SU-DHL-6 (cell line): ENCODE results near the gene DUOX2.

Source experiments
- H2AFZ ChIP-seq: fragments of 200-600 bp; sonication (generic); 2 replicates; pipeline ENCODE4 v1.6.1; 2014; ENCODE audit warnings: low read depth, mild to moderate bottlenecking, moderate library complexity, mixed read lengths, antibody characterized with exemption, low read length; ENCODE audit not compliant: severe bottlenecking
- H3F3A ChIP-seq: fragments of 200-600 bp; shearing (Covaris generic); 2 replicates; pipeline ENCODE4 v1.6.0; 2016; ENCODE audit warnings: antibody characterized with exemption, mild to moderate bottlenecking; ENCODE audit not compliant: insufficient read depth
- H3K27ac ChIP-seq: fragments of 200-600 bp; sonication (generic); 2 replicates; pipeline ENCODE4 v1.5.1; 2016; ENCODE audit warnings: low read depth, mild to moderate bottlenecking, low read length, moderate library complexity, mixed read lengths
- H3K27me3 ChIP-seq: fragments of 200-600 bp; sonication (generic), shearing (Covaris generic); 2 replicates; pipeline ENCODE4 v1.6.0; 2014; ENCODE audit warnings: mild to moderate bottlenecking, low read length
- H3K36me3 ChIP-seq: fragments of 200-600 bp; sonication (generic); 2 replicates; pipeline ENCODE4 v1.6.1; 2014; ENCODE audit warnings: mild to moderate bottlenecking, low read length, mixed read lengths
- H3K4me2 ChIP-seq: fragments of 300-600, 200-600 bp; shearing (Covaris generic), sonication (generic); 2 replicates; pipeline ENCODE4 v1.6.0; 2014; ENCODE audit warnings: low read length, low read depth, mild to moderate bottlenecking; ENCODE audit not compliant: poor library complexity, severe bottlenecking
- H3K4me3 ChIP-seq: fragments of 200-600 bp; sonication (generic); 2 replicates; pipeline ENCODE4 v1.5.1; 2014; ENCODE audit warnings: antibody characterized with exemption, low read length, mild to moderate bottlenecking, mixed read lengths; ENCODE audit not compliant: insufficient read depth, poor library complexity, severe bottlenecking
- H3K79me2 ChIP-seq: fragments of 200-600 bp; sonication (generic); 2 replicates; pipeline ENCODE4 v1.6.1; 2014; ENCODE audit warnings: mild to moderate bottlenecking, low read length, moderate library complexity; ENCODE audit not compliant: insufficient read depth
- H3K9ac ChIP-seq: fragments of 200-600 bp; sonication (generic); 2 replicates; pipeline ENCODE4 v1.7.0; 2014; ENCODE audit warnings: mild to moderate bottlenecking, low read length
- H3K9me2 ChIP-seq: fragments of 200-600 bp; sonication (generic); replicated peaks from 2 replicates; pipeline ENCODE4 v1.6.1; 2014; ENCODE audit warnings: low read length; ENCODE audit not compliant: insufficient read depth
- H3K9me3 ChIP-seq: fragments of 200-600 bp; sonication (generic); 2 replicates; pipeline ENCODE4 v1.6.1; 2014; ENCODE audit warnings: low read length, mixed read lengths; ENCODE audit not compliant: insufficient read depth
- H4K20me1 ChIP-seq: fragments of 200-600 bp; sonication (generic); 2 replicates; pipeline ENCODE4 v1.6.1; 2014; ENCODE audit warnings: low read depth, mild to moderate bottlenecking, antibody characterized with exemption, low read length, moderate library complexity, mixed read lengths
- CTCF ChIP-seq: fragments of 200-600 bp; sonication (generic); IDR thresholded peaks from one replicate; pipeline ENCODE4 v1.5.1; 2017; ENCODE audit warnings: antibody characterized with exemption, mild to moderate bottlenecking, low read length, moderate library complexity; ENCODE audit not compliant: insufficient read depth, poor library complexity, severe bottlenecking
- EZH2phosphoT487 ChIP-seq: fragments of 200-600 bp; sonication (generic), shearing (Covaris generic); conservative IDR thresholded peaks from 2 replicates; pipeline ENCODE4 v1.6.1; 2018; ENCODE audit warnings: mild to moderate bottlenecking, antibody characterized with exemption, low read length, moderate library complexity, mixed read lengths

Gene DUOX2

GRCh38 chr15:45140557-45141250, 26.7 kb upstream of the DUOX2 start:
- no peak overlapping the region for H3K9ac ChIP-seq
- no peak overlapping the region for H3K4me3 ChIP-seq
- H3K4me2 ChIP-seq = no peak overlapping the region
- no peaks in the 10 kb centered on the region for H3K79me2 ChIP-seq
- no peaks in the 10 kb centered on the region for H4K20me1 ChIP-seq
- H2AFZ ChIP-seq = no peak overlapping the region
- no peaks in the 10 kb centered on the region for H3K36me3 ChIP-seq
- no peaks in the 10 kb centered on the region for H3K9me3 ChIP-seq
- no peak for TF ChIP-seq EZH2phosphoT487
- TF ChIP-seq CTCF = no peak
- H3K27me3 ChIP-seq = no peaks in the 10 kb centered on the region
- H3K9me2 ChIP-seq = no peaks in the 10 kb centered on the region
- H3K27ac ChIP-seq = no peak overlapping the region
- H3F3A ChIP-seq = no peaks in the 10 kb centered on the region

DNA sequence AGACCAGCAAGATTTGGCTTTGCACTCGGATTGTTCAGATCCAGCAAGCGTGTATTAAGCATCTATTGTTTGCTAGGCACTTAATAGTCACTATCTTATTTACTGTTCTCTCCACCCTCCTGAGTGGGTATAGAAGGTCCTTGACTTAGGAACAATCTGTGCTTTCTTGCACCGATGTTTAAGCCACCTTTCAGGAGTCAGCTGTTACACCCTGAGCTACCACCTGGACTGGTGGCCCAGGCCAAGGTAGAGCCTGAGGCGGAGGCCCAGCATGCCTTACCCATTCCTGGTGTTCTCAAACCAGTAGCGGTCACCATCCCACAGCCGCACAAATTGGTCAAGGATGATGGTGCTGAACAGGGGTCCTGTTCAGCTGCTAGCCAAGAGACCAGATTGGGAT, 25.8 kb upstream of the DUOX2 start:
- no peaks in the 10 kb centered on the region for H3F3A ChIP-seq
- H3K4me3 ChIP-seq = no peak overlapping the region
- no peak overlapping the region for H3K27ac ChIP-seq
- H3K9ac ChIP-seq = no peak overlapping the region
- no peak for TF ChIP-seq EZH2phosphoT487
- TF ChIP-seq CTCF = no peak
- H3K4me2 ChIP-seq = no peak overlapping the region
- no peaks in the 10 kb centered on the region for H4K20me1 ChIP-seq
- H3K36me3 ChIP-seq = no peaks in the 10 kb centered on the region
- H3K79me2 ChIP-seq = no peaks in the 10 kb centered on the region
- no peak overlapping the region for H2AFZ ChIP-seq
- no peaks in the 10 kb centered on the region for H3K27me3 ChIP-seq
- no peaks in the 10 kb centered on the region for H3K9me3 ChIP-seq
- H3K9me2 ChIP-seq = no peaks in the 10 kb centered on the region

DNA sequence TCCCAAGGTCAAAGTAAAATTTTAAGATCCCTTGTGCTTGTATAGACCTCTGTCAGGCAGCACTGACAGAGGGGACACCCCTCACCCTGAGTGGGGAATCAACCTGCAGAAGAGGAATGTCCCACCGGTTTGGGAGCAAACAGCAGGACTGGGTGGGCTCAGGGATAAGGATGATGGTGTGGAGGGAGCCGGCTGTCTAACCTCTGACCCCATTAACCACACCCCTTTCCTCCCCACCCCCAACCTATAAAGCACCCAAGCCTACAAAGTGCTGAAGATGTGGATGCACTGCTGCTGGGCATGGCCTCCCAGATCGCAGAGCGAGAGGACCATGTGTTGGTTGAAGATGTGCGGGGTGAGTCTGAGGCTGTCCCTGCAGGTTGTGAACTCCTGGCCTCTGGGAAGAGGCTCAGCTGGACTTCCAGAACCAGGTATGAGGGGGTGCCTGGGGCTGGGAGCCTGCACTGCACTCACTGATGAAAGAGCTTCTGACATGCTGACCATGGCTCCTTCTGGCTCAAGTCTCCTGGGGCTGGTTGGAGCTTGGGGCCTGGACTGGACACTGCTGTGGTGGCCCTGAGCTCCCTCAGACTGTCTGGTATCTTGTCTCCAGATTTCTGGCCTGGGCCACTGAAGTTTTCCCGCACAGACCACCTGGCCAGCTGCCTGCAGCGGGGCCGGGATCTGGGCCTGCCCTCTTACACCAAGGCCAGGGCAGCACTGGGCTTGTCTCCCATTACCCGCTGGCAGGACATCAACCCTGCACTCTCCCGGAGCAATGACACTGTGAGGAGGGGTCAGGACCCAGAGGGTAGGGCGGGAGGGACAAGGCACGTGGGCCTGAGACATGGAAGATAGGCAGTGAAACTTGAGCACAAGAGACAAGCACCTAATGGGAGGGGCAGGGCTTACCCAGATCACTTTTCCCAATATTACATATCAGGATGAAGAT, 25.1 kb upstream of the DUOX2 start:
- no peak overlapping the region for H3K9ac ChIP-seq
- H4K20me1 ChIP-seq = no peaks in the 10 kb centered on the region
- H3F3A ChIP-seq = no peaks in the 10 kb centered on the region
- no peak overlapping the region for H2AFZ ChIP-seq
- H3K9me2 ChIP-seq = no peaks in the 10 kb centered on the region
- H3K27me3 ChIP-seq = no peaks in the 10 kb centered on the region
- no peak overlapping the region for H3K27ac ChIP-seq
- H3K36me3 ChIP-seq = no peaks in the 10 kb centered on the region
- no peak overlapping the region for H3K4me3 ChIP-seq
- H3K79me2 ChIP-seq = no peaks in the 10 kb centered on the region
- no peaks in the 10 kb centered on the region for H3K9me3 ChIP-seq
- TF ChIP-seq EZH2phosphoT487 (no peak), CTCF (no peak)
- H3K4me2 ChIP-seq = no peak overlapping the region
